DOHH2 (cell line): ENCODE data around the gene TMEM266.

Experiments used
- EZH2phosphoT487 ChIP-seq: fragments of 200-600 bp; sonication (generic); IDR thresholded peaks from 2 replicates; pipeline ENCODE4 v1.6.1; 2017; ENCODE audit warnings: borderline replicate concordance, mild to moderate bottlenecking, antibody characterized with exemption, low read length, moderate library complexity, mixed read lengths
- TF ChIP-seq, protein P1 (sequence below): fragments of 200-600 bp; sonication (generic); IDR thresholded peaks from one replicate; pipeline ENCODE4 v1.5.1; 2014; ENCODE audit warnings: antibody characterized with exemption, mild to moderate bottlenecking, low read depth, low read length; ENCODE audit not compliant: poor library complexity, severe bottlenecking

- TF ChIP-seq, protein P1, sequence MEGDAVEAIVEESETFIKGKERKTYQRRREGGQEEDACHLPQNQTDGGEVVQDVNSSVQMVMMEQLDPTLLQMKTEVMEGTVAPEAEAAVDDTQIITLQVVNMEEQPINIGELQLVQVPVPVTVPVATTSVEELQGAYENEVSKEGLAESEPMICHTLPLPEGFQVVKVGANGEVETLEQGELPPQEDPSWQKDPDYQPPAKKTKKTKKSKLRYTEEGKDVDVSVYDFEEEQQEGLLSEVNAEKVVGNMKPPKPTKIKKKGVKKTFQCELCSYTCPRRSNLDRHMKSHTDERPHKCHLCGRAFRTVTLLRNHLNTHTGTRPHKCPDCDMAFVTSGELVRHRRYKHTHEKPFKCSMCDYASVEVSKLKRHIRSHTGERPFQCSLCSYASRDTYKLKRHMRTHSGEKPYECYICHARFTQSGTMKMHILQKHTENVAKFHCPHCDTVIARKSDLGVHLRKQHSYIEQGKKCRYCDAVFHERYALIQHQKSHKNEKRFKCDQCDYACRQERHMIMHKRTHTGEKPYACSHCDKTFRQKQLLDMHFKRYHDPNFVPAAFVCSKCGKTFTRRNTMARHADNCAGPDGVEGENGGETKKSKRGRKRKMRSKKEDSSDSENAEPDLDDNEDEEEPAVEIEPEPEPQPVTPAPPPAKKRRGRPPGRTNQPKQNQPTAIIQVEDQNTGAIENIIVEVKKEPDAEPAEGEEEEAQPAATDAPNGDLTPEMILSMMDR = no peak
- TF ChIP-seq EZH2phosphoT487 = no peak
Observed at GRCh38 chr15:76174654-76175053, 114.9 kb downstream of the TMEM266 start.
